HL-60/S4 treated with phorbol 12-myristate 13-acetate at 8.2 ng/mL for 4 days and 3 days (cell line): ENCODE results near the gene TRAPPC3L.
"Not testable (repeated sequence)": the region's sequence is repeated elsewhere in the genome, so short reads cannot be mapped to it uniquely, and the experiment has no call there.

Experiments
- in situ Hi-C: fragments of 300-500 bp; cut with MboI; formaldehyde crosslinking; loops from 2 replicates; pipeline ENCODE4 v1.15.0; 2022; ENCODE audit warnings: low sequenced_read_pairs

The TRAPPC3L gene

GRCh38 chr6:116518621-116519368 lies 26.7 kb downstream of the TRAPPC3L start:
- in situ Hi-C loops = no loop called here

GRCh38 chr6:116515141-116515540 lies 30.3 kb downstream of the TRAPPC3L start:
- in situ Hi-C loops = no loop called here

GRCh38 chr6:116514111-116514510 lies 31.4 kb downstream of the TRAPPC3L start:
- in situ Hi-C loops = no loop called here

GRCh38 chr6:116513224-116513875 lies 32.1 kb downstream of the TRAPPC3L start:
- in situ Hi-C loops = no loop called here

GRCh38 chr6:116512734-116513133 lies 32.8 kb downstream of the TRAPPC3L start:
- in situ Hi-C loops = no loop called here

- in situ Hi-C loops = no loop called here
Measured at GRCh38 chr6:116512111-116512559, 33.3 kb downstream of the TRAPPC3L start.

- in situ Hi-C loops = no loop called here
Measured at GRCh38 chr6:116511424-116512110, 33.9 kb downstream of the TRAPPC3L start, which contains the start of gene CALHM5. Gene CALHM5 (plus strand): TSS chr6:116511639. CDS start chr6:116511697, 58 bp downstream.

GRCh38 chr6:116508527-116508926 lies 37.0 kb downstream of the TRAPPC3L start:
- in situ Hi-C loops = no loop called here

GRCh38 chr6:116507324-116507723 lies 38.2 kb downstream of the TRAPPC3L start:
- in situ Hi-C loops = no loop called here

- in situ Hi-C loops = no loop called here
Measured at GRCh38 chr6:116500969-116501433, 44.5 kb downstream of the TRAPPC3L start.

GRCh38 chr6:116497113-116497676 lies 48.3 kb downstream of the TRAPPC3L start:
- in situ Hi-C loops = no loop called here

- in situ Hi-C loops = not testable (repeated sequence)
Measured at GRCh38 chr6:116495161-116495560, 50.3 kb downstream of the TRAPPC3L start.

- in situ Hi-C loops = no loop called here
Measured at GRCh38 chr6:116492331-116493067, 53.0 kb downstream of the TRAPPC3L start.

GRCh38 chr6:116491610-116492330 lies 53.7 kb downstream of the TRAPPC3L start:
- in situ Hi-C loops = no loop called here

GRCh38 chr6:116485559-116486184 lies 59.8 kb downstream of the TRAPPC3L start:
- in situ Hi-C loops = no loop called here

- in situ Hi-C loops = no loop called here
Measured at GRCh38 chr6:116483616-116484015, 61.9 kb downstream of the TRAPPC3L start.

GRCh38 chr6:116482780-116483179 lies 62.7 kb downstream of the TRAPPC3L start:
- in situ Hi-C loops = no loop called here

- in situ Hi-C loops = no loop called here
Measured at GRCh38 chr6:116476002-116476678, 69.3 kb downstream of the TRAPPC3L start.

- in situ Hi-C loops = no loop called here
Measured at GRCh38 chr6:116475141-116475540, 70.3 kb downstream of the TRAPPC3L start.
